Common myeloid progenitor, CD34-positive (primary cell): Measurements from ENCODE around the gene EGFL7.
A peak's percentile ranks its signal among the peaks of the same experiment; 100 is the strongest.
"Not testable (repeated sequence)": the region's sequence is repeated elsewhere in the genome, so short reads cannot be mapped to it uniquely, and the experiment has no call there.

Source experiments
- CTCF ChIA-PET: fragments of 350-600 bp; sonication (Branson Sonifier 250); formaldehyde crosslinking; loops from one replicate; lab custom pipeline; 2021; ENCODE audit warnings: antibody characterized with exemption; lab: Charles Lee
- POLR2A ChIA-PET: fragments of 350-600 bp; sonication (Branson Sonifier 250); formaldehyde crosslinking; loops from one replicate; lab custom pipeline; 2021; ENCODE audit warnings: antibody characterized with exemption; lab: Charles Lee
- DNase-seq, 3 donors: peaks; one replicate each; pipeline versions ENCODE4 v3.0.0 to v3.0.0-alpha.2; 2013
- H3K27ac ChIP-seq, 2 experiments: 1 replicate in 1 of 2; 2 replicates in 1 of 2; pipeline ENCODE4 v1.7.0; 2013; ENCODE audit warnings: inconsistent platforms in 2 of 2, low read length in 2 of 2, mild to moderate bottlenecking in 2 of 2, low read depth in 1 of 2, moderate library complexity in 1 of 2; ENCODE audit not compliant: severe bottlenecking in 2 of 2, insufficient read depth in 1 of 2, poor library complexity in 1 of 2
- H3K27me3 ChIP-seq, 5 experiments: replicated peaks in 2 of 5; 1 replicate in 3 of 5; 2 replicates in 2 of 5; pipeline versions ENCODE4 v1.6.1 to v1.7.0; 2013; ENCODE audit warnings: low read length in 4 of 5, mild to moderate bottlenecking in 2 of 5, moderate library complexity in 2 of 5, inconsistent platforms in 1 of 5; ENCODE audit not compliant: insufficient read depth in 5 of 5, control insufficient read depth in 4 of 5
- H3K36me3 ChIP-seq, 4 experiments: 1 replicate in 2 of 4; 2 replicates in 2 of 4; pipeline versions ENCODE4 v1.6.1 to v1.7.0; 2013; ENCODE audit warnings: low read length in 3 of 4, control low read depth in 1 of 4, mild to moderate bottlenecking in 1 of 4; ENCODE audit not compliant: control insufficient read depth in 4 of 4, insufficient read depth in 4 of 4
- H3K4me1 ChIP-seq, 4 experiments: 1 replicate in 3 of 4; 2 replicates in 1 of 4; pipeline versions ENCODE4 v1.6.1 to v1.7.1; 2013; ENCODE audit warnings: low read length in 3 of 4, mild to moderate bottlenecking in 3 of 4, control low read depth in 1 of 4, inconsistent platforms in 1 of 4, moderate library complexity in 1 of 4; ENCODE audit not compliant: control insufficient read depth in 4 of 4, insufficient read depth in 4 of 4; ENCODE audit errors: control extremely low read depth in 1 of 4
- H3K4me3 ChIP-seq, 7 experiments: 1 replicate in 4 of 7; 2 replicates in 3 of 7; pipeline versions ENCODE4 v1.5.1 to v1.7.0; 2013; ENCODE audit warnings: mild to moderate bottlenecking in 7 of 7, low read length in 6 of 7, moderate library complexity in 6 of 7, inconsistent platforms in 2 of 7, low read depth in 2 of 7, control low read depth in 1 of 7; ENCODE audit not compliant: insufficient read depth in 4 of 7, control insufficient read depth in 1 of 7; ENCODE audit errors: extremely low read depth in 1 of 7
- H3K9me3 ChIP-seq, 5 experiments: 1 replicate in 4 of 5; 2 replicates in 1 of 5; pipeline versions ENCODE4 v1.6.1 to v1.7.1; 2013; ENCODE audit warnings: low read length in 4 of 5, mild to moderate bottlenecking in 2 of 5, inconsistent platforms in 1 of 5, low read depth in 1 of 5, moderate library complexity in 1 of 5; ENCODE audit not compliant: control insufficient read depth in 4 of 5, insufficient read depth in 2 of 5; ENCODE audit errors: control extremely low read depth in 1 of 5
- whole genome bisulfite sequencing: methylation state at CpG from one replicate; pipeline ENCODE4 v1.1.5; 2013; ENCODE audit not compliant: insufficient coverage; 5-methylcytosine and 5-hydroxymethylcytosine counted together

The EGFL7 gene

GRCh38 chr9:136710543-136710942, 47.8 kb downstream of the EGFL7 start:
- H3K9me3 ChIP-seq, result no peaks in the 10 kb centered on the region
- DNase-seq, result no peak
- WGBS, result 95% methylated on average over 5 of the region's 7 CpGs
- ChIA-PET CTCF (no interaction called here), POLR2A (no interaction called here)
- H3K27me3 ChIP-seq, result no peaks in the 10 kb centered on the region
- H3K4me1 ChIP-seq, result peaks cover 0 to 42% (median 39%) of the 10 kb centered on the region in 4 experiments
- no peak overlapping the region for H3K27ac ChIP-seq
- H3K4me3 ChIP-seq, result no peak overlapping the region
- H3K36me3 ChIP-seq, result peaks cover 0 to 2% (median 0%) of the 10 kb centered on the region in 4 experiments

GRCh38 chr9:136711219-136711648, 48.5 kb downstream of the EGFL7 start:
- peaks cover 0 to 44% (median 40%) of the 10 kb centered on the region in 4 experiments for H3K4me1 ChIP-seq
- CTCF ChIA-PET, H3K27me3 ChIP-seq, H3K36me3 ChIP-seq, H3K27ac ChIP-seq, H3K9me3 ChIP-seq: not testable (repeated sequence)
- DNase-seq, result peak in 1 of 3 donors; percentile 41
- POLR2A ChIA-PET, result interaction anchor here (0.8 to 4.7 kb wide), 4 partner anchors 10 to 47 kb away, joined by 3 to 99 read pairs (median 13); partner anchors contain the start of gene AGPAT2
- peak overlapping the region in 5 of 7 experiments; percentile 71 to 91 (median 76) for H3K4me3 ChIP-seq
- no CpG with 5 or more reads among the region's 4 CpGs for WGBS

GRCh38 chr9:136711751-136712689, 49.3 kb downstream of the EGFL7 start, which contains the start of gene DIPK1B:
Gene DIPK1B (plus strand): TSS chr9:136712572. CDS start chr9:136712666, 94 bp downstream.
- DNase-seq, result peak; percentile 58 to 87 (median 78)
- H3K4me3 ChIP-seq, result peak within 1 kb of the TSS; percentile 60 to 91 (median 78)
- H3K9me3 ChIP-seq, result no peaks in the 10 kb centered on the region
- ChIA-PET CTCF (interaction anchor here (0.7 to 8.7 kb wide), 4 partner anchors 9 to 16 kb away, joined by 3 to 92 read pairs (median 8); no protein-coding TSS in a partner anchor), POLR2A (interaction anchor here (0.8 to 4.7 kb wide), 5 partner anchors 9 to 48 kb away, joined by 3 to 99 read pairs (median 5); partner anchors contain the start of gene AGPAT2)
- H3K27me3 ChIP-seq, result no peaks in the 10 kb centered on the region
- H3K36me3 ChIP-seq, result peaks cover 0 to 10% (median 5%) of the 10 kb centered on the region in 4 experiments
- peaks cover 0 to 50% (median 47%) of the 10 kb centered on the region in 4 experiments for H3K4me1 ChIP-seq
- under 1% methylated on average over 92 of the region's 119 CpGs for WGBS
- H3K27ac ChIP-seq, result peak within 1 kb of the TSS; percentile 70 to 83

DNA sequence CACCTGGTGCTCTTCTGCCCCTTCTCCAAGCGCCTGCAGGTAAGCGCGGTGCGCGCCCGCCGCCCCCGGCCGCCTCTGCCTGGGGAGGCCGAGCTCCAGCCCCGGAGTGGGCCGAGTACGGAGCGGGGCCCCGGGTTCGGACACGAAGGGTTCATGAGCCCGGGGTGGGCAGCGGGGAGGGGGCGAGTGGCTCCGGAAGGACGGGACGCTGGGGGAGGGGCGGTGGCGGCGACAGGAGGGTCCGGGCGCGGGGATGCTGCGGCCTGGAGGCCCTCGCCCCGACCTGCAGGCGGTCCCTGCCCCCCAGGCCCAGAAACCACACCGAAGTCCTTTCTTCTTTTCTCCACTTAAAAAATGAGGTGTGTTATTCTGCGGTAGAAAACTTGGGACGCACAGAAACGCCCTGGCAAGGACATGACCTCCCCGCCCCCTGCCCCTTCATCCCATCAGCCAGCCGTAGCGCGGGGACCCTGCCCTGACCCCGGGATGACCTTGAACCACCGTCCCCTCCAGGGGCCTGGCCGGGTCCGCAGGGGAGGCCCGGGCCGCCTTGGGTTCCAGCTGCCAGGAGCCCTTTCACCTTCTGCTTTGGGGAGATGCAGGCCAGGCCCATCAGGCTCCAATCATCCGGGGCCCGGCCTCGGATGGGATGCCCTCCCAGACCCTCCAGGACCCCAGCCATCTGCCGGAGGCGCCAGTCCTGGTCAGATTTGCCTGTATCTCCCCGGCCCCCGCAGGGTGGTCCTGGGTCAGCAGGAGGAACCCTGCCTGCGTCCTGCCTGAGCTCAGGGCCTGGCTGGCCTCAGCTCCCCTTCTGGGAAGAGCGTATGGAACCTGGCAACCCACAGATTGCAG, 50.2 kb downstream of the EGFL7 start:
- DNase-seq, result no peak
- Histone ChIP-seq H3K4me1 (peaks cover 0 to 58% (median 55%) of the 10 kb centered on the region in 4 experiments), H3K36me3 (peaks cover 2 to 13% (median 7%) of the 10 kb centered on the region in 4 experiments), H3K27ac (peak overlapping the region; percentile 70 to 83), H3K27me3 (no peaks in the 10 kb centered on the region), H3K4me3 (peak overlapping the region; percentile 60 to 91 (median 78)), H3K9me3 (no peaks in the 10 kb centered on the region)
- ChIA-PET CTCF (interaction anchor here (0.7 to 8.7 kb wide), 13 partner anchors 7 to 223 kb away, joined by 3 to 92 read pairs (median 4); partner anchors contain the start of gene LCN6), POLR2A (interaction anchor here (0.6 to 7.3 kb wide), 12 partner anchors 8 to 180 kb away, joined by 3 to 128 read pairs (median 4); partner anchors contain the start of genes AGPAT2 and EGFL7)
- WGBS, result 1% methylated on average over 22 of the region's 56 CpGs

GRCh38 chr9:136713550-136713949, 50.8 kb downstream of the EGFL7 start:
- peak in 1 of 3 donors; percentile 53 for DNase-seq
- Histone ChIP-seq H3K36me3 (peaks cover 2 to 15% (median 10%) of the 10 kb centered on the region in 4 experiments), H3K4me1 (peaks cover 0 to 65% (median 62%) of the 10 kb centered on the region in 4 experiments), H3K27me3 (no peaks in the 10 kb centered on the region), H3K27ac (peak overlapping the region; percentile 70 to 83), H3K4me3 (peak overlapping the region; percentile 60 to 91 (median 78)), H3K9me3 (no peaks in the 10 kb centered on the region)
- ChIA-PET CTCF (interaction anchor here (0.7 to 8.7 kb wide), 16 partner anchors 8 to 224 kb away, joined by 3 to 92 read pairs (median 4); partner anchors contain the start of gene LCN6), POLR2A (interaction anchor here (0.6 to 7.3 kb wide), 13 partner anchors 8 to 215 kb away, joined by 3 to 128 read pairs (median 3); partner anchors contain the start of genes AGPAT2 and EGFL7)
- WGBS, result 2% methylated on average over 7 of the region's 8 CpGs
